Adipose tissue (tissue), 3 donors: ENCODE results near the gene CAMTA1. TPM values are rescaled to one million over a fixed set of nuclear protein-coding genes. Genes with fewer than 3 reads are reported as not detected.

Experiments
- H3K27ac ChIP-seq: one replicate; pipeline ENCODE4 v1.5.1; 2013; ENCODE audit warnings: low read depth, low read length
- WGBS, 3 donors: extraction: QIAGEN DNeasy Blood & Tissue Kit; methylation state at CpG; one replicate each; pipeline ENCODE4 v1.1.7; 2013; 5-methylcytosine and 5-hydroxymethylcytosine counted together
- polyA plus RNA-seq, 3 donors: library from polyadenylated mRNA; stranded (reverse); fragments of 200-250 nt; gene quantifications; one replicate each; pipeline ENCODE4 v1.2.3, GENCODE V29; 2013
- donor health status: healthy with polysubstance abuse.
- donor health status: Bipolar disorder and iron deficiency.
- donor health status: healthy.

The CAMTA1 gene
- polyA plus RNA-seq, 3 donors: 25.7 to 111 (median 60.2) TPM

GRCh38 chr1:7664147-7664892, 879.1 kb downstream of the CAMTA1 start:
- WGBS, 3 donors: 82 to 91% (median 90%) methylated on average over 46 to 48 of the region's 48 CpGs

GRCh38 chr1:7664893-7665250, 879.6 kb downstream of the CAMTA1 start:
- 82 to 94% (median 91%) methylated on average over 21 of the region's 21 CpGs for WGBS, 3 donors
- no peak overlapping the region for H3K27ac ChIP-seq

More at GRCh38 chr1:7664147-7664892, 879.1 kb downstream of the CAMTA1 start:
- no peak overlapping the region for H3K27ac ChIP-seq

- 52 to 79% (median 71%) methylated on average over 6 of the region's 6 CpGs for WGBS, 3 donors
- no peak overlapping the region for H3K27ac ChIP-seq
Measured at GRCh38 chr1:7666249-7666648, 881.0 kb downstream of the CAMTA1 start.

GRCh38 chr1:7667159-7667558, 881.9 kb downstream of the CAMTA1 start:
- H3K27ac ChIP-seq: no peak overlapping the region
- WGBS, 3 donors: 75 to 81% (median 80%) methylated on average over 11 of the region's 11 CpGs

GRCh38 chr1:7667625-7668218, 882.5 kb downstream of the CAMTA1 start:
- no peak overlapping the region for H3K27ac ChIP-seq
- WGBS, 3 donors: 21 to 26% (median 22%) methylated on average over 11 of the region's 11 CpGs

- WGBS, 3 donors: 14 to 19% (median 14%) methylated on average over 14 to 19 of the region's 19 CpGs
- H3K27ac ChIP-seq: no peak overlapping the region
Measured at GRCh38 chr1:7669559-7670311, 884.5 kb downstream of the CAMTA1 start.

- H3K27ac ChIP-seq: no peak overlapping the region
- WGBS, 3 donors: 48 to 64% (median 51%) methylated on average over 15 of the region's 15 CpGs
Measured at GRCh38 chr1:7670334-7671145, 885.3 kb downstream of the CAMTA1 start.

GRCh38 chr1:7671146-7671465, 885.9 kb downstream of the CAMTA1 start:
- no peak overlapping the region for H3K27ac ChIP-seq
- 91 to 97% (median 93%) methylated on average over 11 of the region's 11 CpGs for WGBS, 3 donors

GRCh38 chr1:7671676-7672075, 886.4 kb downstream of the CAMTA1 start:
- H3K27ac ChIP-seq: no peak overlapping the region

GRCh38 chr1:7672864-7673263, 887.6 kb downstream of the CAMTA1 start:
- H3K27ac ChIP-seq: no peak overlapping the region
- 58 to 74% (median 67%) methylated on average over 11 of the region's 11 CpGs for WGBS, 3 donors

More at GRCh38 chr1:7671676-7672075, 886.4 kb downstream of the CAMTA1 start:
- 70 to 85% (median 83%) methylated on average over 5 of the region's 5 CpGs for WGBS, 3 donors

- no peak overlapping the region for H3K27ac ChIP-seq
- 67 to 89% (median 78%) methylated on average over 4 of the region's 4 CpGs for WGBS, 3 donors
Measured at GRCh38 chr1:7674972-7675371, 889.7 kb downstream of the CAMTA1 start.

- H3K27ac ChIP-seq: no peak overlapping the region
Measured at GRCh38 chr1:7675431-7676273, 890.4 kb downstream of the CAMTA1 start.

GRCh38 chr1:7676274-7676945, 891.2 kb downstream of the CAMTA1 start:
- 84 to 94% (median 93%) methylated on average over 15 of the region's 15 CpGs for WGBS, 3 donors

More at GRCh38 chr1:7675431-7676273, 890.4 kb downstream of the CAMTA1 start:
- 85 to 89% (median 89%) methylated on average over 18 to 19 of the region's 19 CpGs for WGBS, 3 donors

GRCh38 chr1:7677111-7677510, 891.9 kb downstream of the CAMTA1 start:
- H3K27ac ChIP-seq: no peak overlapping the region
- 85 to 92% (median 91%) methylated on average over 7 of the region's 7 CpGs for WGBS, 3 donors

More at GRCh38 chr1:7676274-7676945, 891.2 kb downstream of the CAMTA1 start:
- H3K27ac ChIP-seq: no peak overlapping the region

GRCh38 chr1:7677815-7678214, 892.6 kb downstream of the CAMTA1 start:
- WGBS, 3 donors: 86 to 93% (median 91%) methylated on average over 10 of the region's 10 CpGs
- H3K27ac ChIP-seq: no peak overlapping the region

GRCh38 chr1:7678491-7679158, 893.4 kb downstream of the CAMTA1 start:
- 85 to 92% (median 91%) methylated on average over 8 to 9 of the region's 9 CpGs for WGBS, 3 donors
- no peak overlapping the region for H3K27ac ChIP-seq
